HCT116 (cell line): Measurements from ENCODE around the gene TMEM181. TPM values are rescaled to one million over a fixed set of nuclear protein-coding genes. Genes with fewer than 3 reads are reported as not detected.

Experiments
- ATAC-seq: fragments of 200-7000 bp; cut with Tn5 transposase; 2 replicates; pipeline ENCODE4 v1.9.1; 2020; ENCODE audit warnings: mild to moderate bottlenecking, moderate library complexity
- BruUV-seq: library from RNA; stranded (reverse); fragments of 400-500 nt; replicated peaks from 2 replicates; lab custom pipeline; 2021; lab: Mats Ljungman, UMichigan
- CTCF ChIA-PET: fragments of 300-600 bp; sonication (Branson Sonifier 250); formaldehyde crosslinking; loops from one replicate; lab custom pipeline; 2021; ENCODE audit warnings: antibody characterized with exemption; lab: Charles Lee
- POLR2A ChIA-PET: fragments of 300-600, 350-600 bp; sonication (Branson Sonifier 250); formaldehyde crosslinking; loops from one replicate; lab custom pipeline; 2021; ENCODE audit warnings: antibody characterized with exemption; lab: Charles Lee
- RAD21 ChIA-PET, 2 experiments: fragments of 300-600 bp; sonication (Branson Sonifier 250); formaldehyde crosslinking; loops; one replicate each; lab custom pipeline; 2023; ENCODE audit warnings: low total read pairs in 2 of 2; ENCODE audit not compliant: uncharacterized antibody in 2 of 2, unreplicated experiment in 2 of 2, low non-redundant PET in 1 of 2; lab: Charles Lee
- DNase-seq: peaks from one replicate; pipeline ENCODE4 v3.0.0-alpha.2; 2010; ENCODE audit warnings: low read depth, low spot score
- H2AFZ ChIP-seq: fragments of 200-600 bp; shearing (Covaris generic), sonication (generic); 2 replicates; pipeline ENCODE4 v1.6.1; 2017; ENCODE audit warnings: low read depth, mixed run types, mixed read lengths, antibody characterized with exemption, low read length; ENCODE audit not compliant: poor library complexity, severe bottlenecking
- H3K27ac ChIP-seq: 2 replicates; pipeline ENCODE4 v1.5.1; 2012; ENCODE audit warnings: low read depth, low read length
- H3K27me3 ChIP-seq: fragments of 200-600 bp; sonication (generic); 2 replicates; pipeline ENCODE4 v1.6.1; 2016; ENCODE audit warnings: mixed run types, low read length, mixed read lengths; ENCODE audit not compliant: insufficient read depth
- H3K36me3 ChIP-seq, 2 experiments: fragments of 200-500 bp in 1 of 2; fragments of 200-600 bp in 1 of 2; sonication (Bioruptor generic) in 1 of 2; sonication (generic) in 1 of 2; 2 replicates each; pipeline versions ENCODE4 v1.5.1 to v1.6.1; 2014 to 2016; ENCODE audit warnings: low read length in 2 of 2, inconsistent platforms in 1 of 2, mixed read lengths in 1 of 2, mixed run types in 1 of 2; ENCODE audit not compliant: insufficient read depth in 2 of 2, control insufficient read depth in 1 of 2
- H3K4me1 ChIP-seq, 2 experiments: fragments of 200-600 bp in 1 of 2; sonication (generic) in 1 of 2; 2 replicates each; pipeline versions ENCODE4 v1.5.1 to v1.6.1; 2012 to 2017; ENCODE audit warnings: low read length in 2 of 2, inconsistent platforms in 1 of 2, mild to moderate bottlenecking in 1 of 2, mixed read lengths in 1 of 2, mixed run types in 1 of 2, moderate library complexity in 1 of 2; ENCODE audit not compliant: insufficient read depth in 2 of 2, control insufficient read depth in 1 of 2
- H3K4me2 ChIP-seq: fragments of 200-600 bp; sonication (generic); 2 replicates; pipeline ENCODE4 v1.6.1; 2017; ENCODE audit warnings: mixed run types, low read length, mixed read lengths
- H3K4me3 ChIP-seq, 2 experiments: fragments of 200-600 bp in 1 of 2; sonication (generic) in 1 of 2; replicated peaks in 1 of 2; 2 replicates each; pipeline ENCODE4 v1.5.1; 2011 to 2016; ENCODE audit warnings: low read length in 2 of 2, control low read depth in 1 of 2, low read depth in 1 of 2, mild to moderate bottlenecking in 1 of 2, mixed read lengths in 1 of 2, mixed run types in 1 of 2
- H3K79me2 ChIP-seq: fragments of 200-600 bp; sonication (generic); 2 replicates; pipeline ENCODE4 v1.6.1; 2017; ENCODE audit warnings: mild to moderate bottlenecking, mixed run types, low read length, moderate library complexity, mixed read lengths; ENCODE audit not compliant: insufficient read depth
- H3K9ac ChIP-seq: fragments of 200-600 bp; sonication (generic); 2 replicates; pipeline ENCODE4 v1.6.1; 2016; ENCODE audit warnings: low read length, mixed read lengths
- H3K9me2 ChIP-seq: fragments of 200-600 bp; sonication (generic), shearing (Covaris generic); 2 replicates; pipeline ENCODE4 v1.6.1; 2017; ENCODE audit warnings: mixed run types, mild to moderate bottlenecking, moderate library complexity; ENCODE audit not compliant: insufficient read depth
- H3K9me3 ChIP-seq, 2 experiments: fragments of 200-500 bp in 1 of 2; fragments of 200-600 bp in 1 of 2; sonication (Bioruptor generic) in 1 of 2; sonication (generic) in 1 of 2; 2 replicates each; pipeline ENCODE4 v1.6.1; 2014 to 2017; ENCODE audit warnings: low read length in 2 of 2, mixed read lengths in 2 of 2, inconsistent platforms in 1 of 2, low read depth in 1 of 2, mild to moderate bottlenecking in 1 of 2, mixed run types in 1 of 2, moderate library complexity in 1 of 2; ENCODE audit not compliant: control insufficient read depth in 1 of 2, insufficient read depth in 1 of 2
- H4K20me1 ChIP-seq: fragments of 200-600 bp; sonication (generic), shearing (Covaris generic); 2 replicates; pipeline ENCODE4 v1.6.1; 2017; ENCODE audit warnings: mixed run types, mild to moderate bottlenecking, moderate library complexity; ENCODE audit not compliant: insufficient read depth
- ATF3 ChIP-seq: IDR thresholded peaks from 2 replicates; pipeline ENCODE4 v1.6.1; 2012
- CBX3 ChIP-seq: IDR thresholded peaks from 2 replicates; pipeline ENCODE4 v1.6.1; 2012; ENCODE audit warnings: low read depth
- EGR1 ChIP-seq: IDR thresholded peaks from 2 replicates; pipeline ENCODE4 v1.6.1; 2012; ENCODE audit warnings: low read depth
- FOSL1 ChIP-seq: IDR thresholded peaks from 2 replicates; pipeline ENCODE4 v1.6.1; 2012; ENCODE audit warnings: low read depth
- MAX ChIP-seq: IDR thresholded peaks from 2 replicates; pipeline ENCODE4 v1.6.1; 2012
- POLR2AphosphoS5 ChIP-seq: IDR thresholded peaks from 2 replicates; pipeline ENCODE4 v1.6.1; 2011; ENCODE audit warnings: mild to moderate bottlenecking, low read depth, low read length, moderate library complexity
- TCF7L2 ChIP-seq: IDR thresholded peaks from 2 replicates; pipeline ENCODE4 v1.7.0; 2011; ENCODE audit warnings: borderline replicate concordance, inconsistent platforms; ENCODE audit not compliant: insufficient read depth, insufficient read length; ENCODE audit errors: extremely low read depth
- YY1 ChIP-seq: IDR thresholded peaks from 2 replicates; pipeline ENCODE4 v1.6.1; 2011; ENCODE audit warnings: low read length, low read depth, moderate library complexity, mild to moderate bottlenecking; ENCODE audit not compliant: insufficient replicate concordance; ENCODE audit errors: extremely low read depth
- ZBTB33 ChIP-seq: IDR thresholded peaks from 2 replicates; pipeline ENCODE4 v1.6.1; 2011; ENCODE audit warnings: mild to moderate bottlenecking, low read length, moderate library complexity; ENCODE audit not compliant: insufficient replicate concordance; ENCODE audit errors: extremely low read depth
- ZFX ChIP-seq: fragments of 450-650 bp; IDR thresholded peaks from 2 replicates; pipeline ENCODE4 v1.6.1; 2017
- intact Hi-C: fragments of 100-400 bp; cut with micrococcal nuclease; formaldehyde crosslinking; loops from 2 replicates; pipeline ENCODE4 v1.10.0; 2022
- total RNA-seq: library from RNA; stranded (reverse); gene quantifications from one replicate; pipeline ENCODE4 v1.2.1, GENCODE V29; 2021; ENCODE audit not compliant: unreplicated experiment

Gene TMEM181
- total RNA-seq, 1 experiment from 2014 or later, result 34.4 TPM

DNA sequence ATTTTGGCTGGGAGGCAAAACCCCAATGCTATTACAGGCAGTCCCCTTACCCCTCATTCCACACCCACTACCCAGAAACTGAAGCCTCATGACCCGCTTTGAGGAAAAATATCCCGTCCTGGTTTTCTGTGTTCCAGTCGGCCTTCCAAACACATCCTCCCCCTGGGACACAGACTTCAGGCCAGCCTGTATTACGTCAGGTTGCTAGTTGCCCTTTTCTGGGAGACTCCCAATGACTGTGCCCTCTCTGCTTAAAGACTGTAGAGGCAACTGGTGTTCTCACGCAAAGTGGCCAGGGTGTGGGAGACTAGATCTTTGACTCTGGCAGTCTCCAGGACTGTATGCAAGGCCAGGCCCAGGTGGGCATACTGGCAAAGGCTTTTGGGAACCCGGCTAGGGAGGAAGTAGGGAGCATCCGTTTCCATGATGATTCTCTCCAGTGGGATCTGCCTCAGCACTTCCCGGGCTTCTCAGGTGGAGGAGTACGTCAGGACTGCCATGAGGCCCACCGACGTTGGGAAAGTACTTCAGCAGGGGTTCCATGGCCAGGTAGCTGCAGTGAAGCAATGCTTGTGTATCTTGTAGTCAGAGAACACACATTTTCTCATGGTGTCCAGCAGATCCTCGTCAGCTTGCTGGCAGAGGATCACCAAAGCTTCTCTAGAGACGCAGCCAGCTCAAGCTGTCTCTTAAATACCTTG, 49.7 kb downstream of the TMEM181 start:
- Histone ChIP-seq H3K4me2 (no peak overlapping the region), H3K27me3 (no peaks in the 10 kb centered on the region), H3K4me3 (no peak overlapping the region), H3K27ac (no peak overlapping the region), H3K36me3 (peaks cover 25 to 63% of the 10 kb centered on the region in 2 experiments; a peak in 3 of 4 replicates), H3K9ac (no peak overlapping the region), H3K9me2 (no peaks in the 10 kb centered on the region), H3K79me2 (peaks cover 30% of the 10 kb centered on the region), H4K20me1 (peaks cover 5% of the 10 kb centered on the region; the same call in 1 of the 2 replicates), H3K9me3 (no peaks in the 10 kb centered on the region), H3K4me1 (peaks cover 0 to 5% of the 10 kb centered on the region in 2 experiments; a peak in 1 of 4 replicates), H2AFZ (no peak overlapping the region)
- intact Hi-C loops, result no loop called here
- DNase-seq, result no peak
- CTCF ChIA-PET, result no interaction called here
- TF ChIP-seq CBX3, result no peak
- TF ChIP-seq MAX, result no peak
- TF ChIP-seq YY1, result no peak
- TF ChIP-seq FOSL1, result no peak
- no peak for TF ChIP-seq POLR2AphosphoS5
- RAD21 ChIA-PET, result no interaction called here
- no TSS peak for BruUV-seq
- no peak for ATAC-seq
- POLR2A ChIA-PET, result no interaction called here

DNA sequence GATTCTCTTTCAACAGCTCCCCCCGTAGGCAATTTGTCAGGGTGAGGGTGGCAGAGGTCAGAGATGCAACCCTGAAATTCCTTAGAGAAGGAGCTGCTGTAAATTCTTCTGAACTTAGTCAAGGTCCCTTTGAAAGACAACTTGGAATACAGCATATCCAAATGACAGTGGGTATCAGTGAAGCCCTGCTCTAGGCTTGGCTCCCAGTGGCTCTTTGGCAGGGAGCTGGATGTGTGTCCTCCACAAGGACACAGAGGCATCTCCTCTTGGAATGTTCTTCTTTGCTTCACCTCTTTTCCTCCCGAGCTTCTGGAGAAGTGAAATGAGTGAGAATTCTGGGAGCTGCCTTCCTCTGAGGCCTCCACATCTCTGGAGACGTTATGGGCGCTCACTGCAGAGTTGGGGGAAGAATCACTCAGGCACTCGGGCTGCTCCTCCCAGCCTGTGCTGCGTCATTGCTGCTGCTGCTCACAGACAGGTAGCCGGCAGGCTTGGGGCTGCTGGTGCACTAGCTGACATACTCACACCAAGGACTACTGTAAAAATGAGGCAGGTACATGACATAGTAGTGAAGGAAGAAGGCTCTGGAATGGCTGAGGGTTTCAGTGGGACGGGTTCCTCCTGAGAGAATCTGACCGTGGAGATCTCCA, 50.6 kb downstream of the TMEM181 start:
- RAD21 ChIA-PET, result no interaction called here
- Histone ChIP-seq H3K9me2 (no peaks in the 10 kb centered on the region), H3K36me3 (peaks cover 25 to 61% of the 10 kb centered on the region in 2 experiments; a peak in 3 of 4 replicates), H3K27me3 (no peaks in the 10 kb centered on the region), H3K9me3 (no peaks in the 10 kb centered on the region), H4K20me1 (peaks cover 5% of the 10 kb centered on the region; the same call in 1 of the 2 replicates), H3K9ac (no peak overlapping the region), H3K4me2 (no peak overlapping the region), H3K4me1 (peaks cover 0 to 5% of the 10 kb centered on the region in 2 experiments; a peak in 1 of 4 replicates), H2AFZ (no peak overlapping the region), H3K27ac (no peak overlapping the region), H3K79me2 (peaks cover 23% of the 10 kb centered on the region), H3K4me3 (no peak overlapping the region)
- CTCF ChIA-PET, result no interaction called here
- no TSS peak for BruUV-seq
- TF ChIP-seq ZFX (no peak), ATF3 (no peak), ZBTB33 (no peak), EGR1 (no peak), TCF7L2 (no peak), FOSL1 (no peak)
- DNase-seq (no peak), ATAC-seq (no peak; the same call in 1 of the 2 replicates)
- intact Hi-C loops, result no loop called here
- POLR2A ChIA-PET, result no interaction called here
